HepG2 (cell line): ENCODE measurements around the gene QSOX2.

Experiments used
- CEBPZ ChIP-seq: IDR thresholded peaks from 2 replicates; pipeline ENCODE4 v1.6.1; 2012; ENCODE audit warnings: low read length, improper control_type of control experiment
- CTCF ChIP-seq: sonication (generic); formaldehyde crosslinking; IDR thresholded peaks from 2 replicates; pipeline ENCODE4 v1.5.0; 2020; ENCODE audit warnings: mild to moderate bottlenecking, missing genetic modification reagents, moderate library complexity
- FOXP4 ChIP-seq: sonication (generic); formaldehyde crosslinking; IDR thresholded peaks from 2 replicates; pipeline ENCODE4 v1.4.0; 2020; ENCODE audit warnings: missing genetic modification reagents
- HNRNPL ChIP-seq: fragments of 200-400 bp; formaldehyde crosslinking; IDR thresholded peaks from 2 replicates; pipeline ENCODE4 v1.6.1; 2017; ENCODE audit warnings: mild to moderate bottlenecking, low read depth, low read length
- SRSF9 ChIP-seq: fragments of 200-400 bp; formaldehyde crosslinking; IDR thresholded peaks from 2 replicates; pipeline ENCODE4 v1.6.1; 2018; ENCODE audit warnings: borderline replicate concordance, mild to moderate bottlenecking, low read depth, low read length; ENCODE audit not compliant: insufficient read depth, poor library complexity, severe bottlenecking
- TAF1 ChIP-seq: sonication (generic); formaldehyde crosslinking; IDR thresholded peaks from 2 replicates; pipeline ENCODE4 v1.4.0; 2020; ENCODE audit warnings: missing genetic modification reagents
- TOE1 ChIP-seq: sonication (generic); formaldehyde crosslinking; IDR thresholded peaks from 2 replicates; pipeline ENCODE4 v1.4.0; 2020; ENCODE audit warnings: mild to moderate bottlenecking, missing genetic modification reagents
- ZNF275 ChIP-seq: sonication (generic); formaldehyde crosslinking; IDR thresholded peaks from 2 replicates; pipeline ENCODE4 v1.8.0; 2022; ENCODE audit warnings: missing genetic modification reagents, mild to moderate bottlenecking, inconsistent platforms, borderline replicate concordance
- ZUFSP ChIP-seq: sonication (generic); formaldehyde crosslinking; IDR thresholded peaks from 2 replicates; pipeline ENCODE4 v1.9.0; 2021; ENCODE audit warnings: missing genetic modification reagents, mild to moderate bottlenecking, borderline replicate concordance
- ZZZ3 ChIP-seq: sonication (generic); formaldehyde crosslinking; IDR thresholded peaks from 2 replicates; pipeline ENCODE4 v1.4.0; 2020; ENCODE audit warnings: missing genetic modification reagents, mild to moderate bottlenecking, borderline replicate concordance

GRCh38 chr9:136286987-136287379 is 41.4 kb upstream of the QSOX2 start:
- TF ChIP-seq TOE1 (CRISPR knock-in tag) (no peak), FOXP4 (CRISPR knock-in tag) (no peak), ZZZ3 (no peak), TAF1 (CRISPR knock-in tag) (no peak), CEBPZ (no peak), SRSF9 (no peak), CTCF (CRISPR knock-in tag) (no peak), HNRNPL (no peak), ZUFSP (no peak), ZNF275 (CRISPR knock-in tag) (no peak)
